Measurements from ENCODE around the gene DEDD2. TPM values are rescaled to one million over a fixed set of nuclear protein-coding genes. Genes with fewer than 3 reads are reported as not detected.

The DEDD2 gene
- total RNA-seq, 4 donors from 2014 or later, result 46.1 to 55.8 (median 50.2) TPM

DNA sequence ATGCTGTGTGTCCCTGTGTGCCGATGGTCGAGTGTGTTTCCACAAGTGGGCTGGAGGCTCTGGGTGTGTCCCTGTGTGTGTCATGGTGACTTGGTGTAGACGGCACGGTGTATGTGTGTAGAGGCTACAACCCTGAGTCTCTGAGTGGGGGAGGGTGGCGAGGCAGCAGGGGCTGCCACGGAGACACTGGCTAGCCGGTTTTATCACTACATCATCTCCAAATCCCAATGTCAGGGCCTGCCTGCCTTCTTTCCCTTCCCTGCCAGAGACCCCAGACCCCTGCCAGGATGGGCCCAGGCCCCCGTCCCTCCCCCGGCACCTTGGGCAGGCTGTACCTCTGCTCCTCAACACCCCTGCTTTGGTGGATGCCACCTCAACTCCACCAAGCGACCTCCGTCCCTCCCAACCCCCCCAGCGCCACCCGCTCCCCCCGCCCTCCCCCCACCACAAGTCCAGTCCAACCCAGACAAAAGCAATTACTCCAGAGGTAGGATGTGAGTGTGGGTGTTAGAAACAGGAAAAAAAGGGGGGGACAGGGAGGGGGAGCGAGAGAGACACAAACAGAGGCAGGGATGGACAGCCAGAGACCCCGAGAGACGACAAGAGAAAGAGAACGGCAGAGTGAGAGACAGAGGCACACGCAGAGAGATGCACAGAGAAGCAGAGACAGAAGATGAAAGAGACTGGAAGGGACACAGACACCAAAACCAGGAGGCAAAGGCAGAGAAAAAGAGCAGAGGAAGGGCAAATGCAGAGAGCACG is 63.6 kb downstream of the DEDD2 start:
- H3K4me3 ChIP-seq (replicated peaks in 1 of 3), result no peak overlapping the region
- WGBS, 2 donors, result 56% methylated on average over 19 to 20 of the region's 20 CpGs
- H3K9me3 ChIP-seq, result no peaks in the 10 kb centered on the region
- no peak for DNase-seq
- H3K27me3 ChIP-seq, result no peaks in the 10 kb centered on the region
- no peak for TF ChIP-seq POLR2A (IDR thresholded peaks at IDR 0.05)
- TF ChIP-seq, protein P1, sequence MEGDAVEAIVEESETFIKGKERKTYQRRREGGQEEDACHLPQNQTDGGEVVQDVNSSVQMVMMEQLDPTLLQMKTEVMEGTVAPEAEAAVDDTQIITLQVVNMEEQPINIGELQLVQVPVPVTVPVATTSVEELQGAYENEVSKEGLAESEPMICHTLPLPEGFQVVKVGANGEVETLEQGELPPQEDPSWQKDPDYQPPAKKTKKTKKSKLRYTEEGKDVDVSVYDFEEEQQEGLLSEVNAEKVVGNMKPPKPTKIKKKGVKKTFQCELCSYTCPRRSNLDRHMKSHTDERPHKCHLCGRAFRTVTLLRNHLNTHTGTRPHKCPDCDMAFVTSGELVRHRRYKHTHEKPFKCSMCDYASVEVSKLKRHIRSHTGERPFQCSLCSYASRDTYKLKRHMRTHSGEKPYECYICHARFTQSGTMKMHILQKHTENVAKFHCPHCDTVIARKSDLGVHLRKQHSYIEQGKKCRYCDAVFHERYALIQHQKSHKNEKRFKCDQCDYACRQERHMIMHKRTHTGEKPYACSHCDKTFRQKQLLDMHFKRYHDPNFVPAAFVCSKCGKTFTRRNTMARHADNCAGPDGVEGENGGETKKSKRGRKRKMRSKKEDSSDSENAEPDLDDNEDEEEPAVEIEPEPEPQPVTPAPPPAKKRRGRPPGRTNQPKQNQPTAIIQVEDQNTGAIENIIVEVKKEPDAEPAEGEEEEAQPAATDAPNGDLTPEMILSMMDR (IDR thresholded peaks at IDR 0.05), result no peak
- no peak overlapping the region for H3K27ac ChIP-seq
- H3K4me1 ChIP-seq, result no peaks in the 10 kb centered on the region
- intact Hi-C loops (cut with DNase I), result no loop called here
- no peaks in the 10 kb centered on the region for H3K36me3 ChIP-seq

DNA sequence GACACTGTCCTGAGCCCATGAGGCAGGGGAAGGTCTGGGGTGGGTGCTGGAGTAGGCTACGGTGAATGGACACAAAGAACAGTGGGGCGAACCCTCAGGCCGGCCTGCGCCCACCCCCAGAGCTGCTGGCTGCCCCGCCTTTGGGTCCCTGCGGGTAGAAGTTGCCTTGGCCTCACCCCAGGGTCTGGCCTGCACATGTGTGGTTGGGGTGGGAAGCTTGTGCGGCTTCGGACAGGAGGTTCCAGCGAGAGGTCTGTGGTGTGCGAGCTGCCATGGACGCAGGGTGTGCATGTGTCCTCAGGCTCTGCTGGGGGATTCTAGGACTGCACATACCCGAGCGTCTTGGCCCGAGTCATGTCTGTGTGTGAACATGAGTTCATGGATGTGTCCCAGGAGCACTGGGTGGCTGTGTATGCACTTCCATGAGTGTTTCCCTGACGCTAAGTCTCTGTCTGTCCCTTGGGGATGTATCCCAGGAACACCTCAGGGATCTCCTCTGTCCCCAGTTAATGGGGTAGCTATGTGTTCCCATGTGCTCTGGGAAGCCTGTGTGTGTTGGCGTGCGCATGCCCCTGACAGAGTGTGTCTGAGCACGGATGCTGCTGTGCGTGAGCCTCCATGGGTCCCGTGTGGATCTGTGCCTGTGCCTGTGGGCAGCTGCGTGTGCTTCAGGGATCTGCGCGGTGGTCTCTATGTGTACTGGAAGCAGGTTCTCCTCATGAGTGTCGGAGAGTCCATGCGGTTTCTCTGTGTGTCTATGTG is 64.4 kb downstream of the DEDD2 start:
- Histone ChIP-seq H3K4me1 (no peaks in the 10 kb centered on the region), H3K4me3 (replicated peaks in 1 of 3) (no peak overlapping the region), H3K27ac (no peak overlapping the region), H3K27me3 (no peaks in the 10 kb centered on the region), H3K9me3 (no peaks in the 10 kb centered on the region), H3K36me3 (no peaks in the 10 kb centered on the region)
- DNase-seq, result no peak
- intact Hi-C loops (cut with DNase I), result no loop called here
- no peak for TF ChIP-seq POLR2A (IDR thresholded peaks at IDR 0.05)
- TF ChIP-seq, protein P1 (IDR thresholded peaks at IDR 0.05), result no peak
- 85 to 87% methylated on average over 15 to 19 of the region's 25 CpGs for WGBS, 2 donors

DNA sequence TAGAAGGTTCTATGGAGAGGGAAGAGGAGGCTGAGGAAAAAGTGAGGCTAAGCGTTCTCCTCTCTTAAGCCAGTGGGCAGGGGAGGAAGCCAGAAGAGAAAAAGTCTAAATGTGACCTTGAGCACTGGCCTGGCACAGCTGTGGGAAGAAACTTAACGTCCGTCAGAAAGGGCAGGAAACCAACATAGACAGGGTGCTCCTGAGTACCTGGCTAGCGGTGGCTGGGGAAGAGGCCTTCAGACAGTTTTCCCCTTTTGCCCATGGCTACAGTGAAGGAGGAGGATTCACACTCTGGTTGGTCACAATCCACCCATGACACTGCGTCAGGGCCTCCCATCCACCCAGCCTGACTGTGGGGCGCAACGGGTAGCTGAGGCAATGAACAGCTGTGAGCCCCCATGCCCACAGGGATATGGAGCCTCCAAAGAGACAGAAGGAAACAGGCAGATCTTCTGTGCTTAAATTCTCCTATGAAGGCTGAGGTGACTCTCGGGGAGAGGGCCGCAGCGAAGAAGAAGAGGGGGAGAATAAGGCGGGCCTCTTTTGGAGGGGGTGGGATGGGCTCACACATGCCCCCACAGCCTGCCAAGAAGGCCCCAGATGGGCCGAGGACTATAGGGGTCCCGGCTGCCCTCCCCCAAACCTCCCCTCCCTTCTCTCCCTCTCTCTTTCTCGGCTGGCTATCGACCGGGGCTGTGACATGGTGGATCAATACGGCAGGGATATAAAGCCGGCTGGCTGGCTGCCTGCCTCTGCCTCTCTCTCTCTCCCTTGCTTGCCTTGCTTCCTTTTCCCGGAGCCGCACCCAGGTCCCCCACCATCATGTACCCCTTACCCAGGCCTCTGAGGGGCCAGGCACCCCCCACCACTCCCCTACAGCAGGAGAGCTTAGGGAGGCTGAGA is 65.4 kb downstream of the DEDD2 start:
- H3K27me3 ChIP-seq, result no peaks in the 10 kb centered on the region
- no peaks in the 10 kb centered on the region for H3K4me1 ChIP-seq
- TF ChIP-seq, protein P1 (IDR thresholded peaks at IDR 0.05), result no peak
- no peak for TF ChIP-seq POLR2A (IDR thresholded peaks at IDR 0.05)
- intact Hi-C loops (cut with DNase I), result no loop called here
- H3K4me3 ChIP-seq (replicated peaks in 1 of 3), result no peak overlapping the region
- no peak overlapping the region for H3K27ac ChIP-seq
- H3K9me3 ChIP-seq, result no peaks in the 10 kb centered on the region
- no peak for DNase-seq
- no peaks in the 10 kb centered on the region for H3K36me3 ChIP-seq
- WGBS, 2 donors, result 67 to 70% methylated on average over 19 to 20 of the region's 20 CpGs

DNA sequence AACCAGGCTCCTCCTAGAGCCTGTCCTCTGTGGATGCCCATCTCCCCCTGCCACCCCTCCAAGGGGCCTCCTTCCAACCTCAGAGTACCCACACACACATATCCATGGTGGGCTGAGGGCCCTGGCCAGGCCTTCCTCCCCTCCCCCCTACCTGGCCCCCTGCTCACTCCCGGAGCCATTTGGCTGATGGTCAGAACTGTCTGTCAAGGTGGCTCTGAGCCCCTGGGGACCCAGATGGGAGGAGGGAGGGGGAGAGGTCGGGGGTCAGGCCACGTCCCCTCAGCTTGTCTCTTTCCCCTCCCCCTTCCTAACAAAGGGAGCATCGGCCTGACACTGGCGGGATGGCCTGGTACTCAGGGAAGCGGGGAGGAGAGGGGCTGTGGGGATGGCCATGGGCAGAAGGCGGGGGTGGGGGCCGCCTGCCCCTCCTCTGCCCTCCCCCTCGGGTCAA is 66.5 kb downstream of the DEDD2 start:
- Histone ChIP-seq H3K27me3 (no peaks in the 10 kb centered on the region), H3K27ac (no peak overlapping the region), H3K4me3 (replicated peaks in 1 of 3) (no peak overlapping the region), H3K36me3 (no peaks in the 10 kb centered on the region), H3K9me3 (no peaks in the 10 kb centered on the region), H3K4me1 (no peaks in the 10 kb centered on the region)
- TF ChIP-seq POLR2A (IDR thresholded peaks at IDR 0.05), result no peak
- 8 to 19% methylated on average over 4 to 5 of the region's 9 CpGs for WGBS, 2 donors
- DNase-seq, result no peak
- intact Hi-C loops (cut with DNase I), result no loop called here

DNA sequence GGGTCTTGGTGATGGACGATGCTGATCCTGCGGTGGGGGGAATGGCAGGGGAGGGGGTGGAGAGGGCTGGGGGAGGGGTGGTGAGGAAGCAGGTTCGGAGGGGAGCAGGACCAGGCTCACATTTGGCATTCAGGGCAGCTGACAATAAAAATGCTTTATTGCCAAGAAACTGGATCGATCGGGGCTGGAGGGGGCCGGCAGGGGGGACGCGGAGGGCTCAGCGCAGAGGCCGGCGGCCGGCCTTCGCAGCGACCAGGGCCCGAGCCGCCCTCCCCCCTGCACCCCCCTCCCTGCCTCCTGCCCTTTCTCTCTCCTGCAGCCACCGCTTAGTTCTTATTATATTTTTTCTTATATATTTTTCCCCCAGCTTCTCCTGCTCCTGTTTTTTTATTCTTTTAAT is 67.1 kb downstream of the DEDD2 start:
- WGBS, 2 donors, result 11 to 15% methylated on average over 17 of the region's 17 CpGs
- H3K27me3 ChIP-seq, result no peaks in the 10 kb centered on the region

More for the DNA sequence above, 67.1 kb downstream of the DEDD2 start:
- TF ChIP-seq, protein P1 (IDR thresholded peaks at IDR 0.05), result no peak
- no peak for TF ChIP-seq POLR2A (IDR thresholded peaks at IDR 0.05)
- H3K9me3 ChIP-seq, result no peaks in the 10 kb centered on the region
- H3K27ac ChIP-seq, result no peak overlapping the region
- intact Hi-C loops (cut with DNase I), result no loop called here
- no peaks in the 10 kb centered on the region for H3K4me1 ChIP-seq
- no peak for DNase-seq
- H3K4me3 ChIP-seq (replicated peaks in 1 of 3), result no peak overlapping the region
- no peaks in the 10 kb centered on the region for H3K36me3 ChIP-seq

All from thyroid gland (tissue), 4 donors.